Ishikawa (cell line): ENCODE data around the gene CCDC27.

Source experiments
- CEBPB ChIP-seq: IDR thresholded peaks from 2 replicates; pipeline ENCODE4 v1.6.1; 2012
- CREB1 ChIP-seq: IDR thresholded peaks from 2 replicates; pipeline ENCODE4 v1.6.1; 2012; ENCODE audit warnings: low read depth
- EGR1 ChIP-seq: IDR thresholded peaks from 2 replicates; pipeline ENCODE4 v1.6.1; 2012
- EP300 ChIP-seq: IDR thresholded peaks from 2 replicates; pipeline ENCODE4 v1.6.1; 2012; ENCODE audit warnings: borderline replicate concordance
- FOXM1 ChIP-seq: IDR thresholded peaks from 2 replicates; pipeline ENCODE4 v1.6.1; 2012; ENCODE audit warnings: low read depth, borderline replicate concordance
- NFIC ChIP-seq: IDR thresholded peaks from 2 replicates; pipeline ENCODE4 v1.6.1; 2012
- RAD21 ChIP-seq: IDR thresholded peaks from 2 replicates; pipeline ENCODE4 v1.6.1; 2012; ENCODE audit warnings: low read depth
- TAF1 ChIP-seq: IDR thresholded peaks from 2 replicates; pipeline ENCODE4 v1.6.1; 2012; ENCODE audit warnings: low read depth, mild to moderate bottlenecking
- TCF12 ChIP-seq: IDR thresholded peaks from 2 replicates; pipeline ENCODE4 v1.6.1; 2012; ENCODE audit warnings: low read depth
- TEAD4 ChIP-seq: IDR thresholded peaks from 2 replicates; pipeline ENCODE4 v1.6.1; 2012
- YY1 ChIP-seq: IDR thresholded peaks from 2 replicates; pipeline ENCODE4 v1.6.1; 2012; ENCODE audit warnings: low read depth
- ZBTB7A ChIP-seq: IDR thresholded peaks from 2 replicates; pipeline ENCODE4 v1.6.1; 2012; ENCODE audit warnings: low read depth
- TF ChIP-seq, protein P1 (sequence below): IDR thresholded peaks from 2 replicates; pipeline ENCODE4 v1.6.1; 2012
- TF ChIP-seq, protein P2 (sequence below): IDR thresholded peaks from 2 replicates; pipeline ENCODE4 v1.6.1; 2012
- TF ChIP-seq, protein P3 (sequence below): IDR thresholded peaks from 2 replicates; pipeline ENCODE4 v1.6.1; 2012; ENCODE audit warnings: low read depth, mild to moderate bottlenecking

Gene CCDC27

GRCh38 chr1:3731583-3732433 lies 20.4 kb upstream of the CCDC27 start:
- TF ChIP-seq EP300 = no peak
- no peak for TF ChIP-seq TEAD4
- TF ChIP-seq TCF12 = no peak
- TF ChIP-seq ZBTB7A = no peak
- TF ChIP-seq, protein P1, sequence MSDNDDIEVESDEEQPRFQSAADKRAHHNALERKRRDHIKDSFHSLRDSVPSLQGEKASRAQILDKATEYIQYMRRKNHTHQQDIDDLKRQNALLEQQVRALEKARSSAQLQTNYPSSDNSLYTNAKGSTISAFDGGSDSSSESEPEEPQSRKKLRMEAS = no peak
- TF ChIP-seq FOXM1 = no peak
- TF ChIP-seq RAD21 = no peak
- TF ChIP-seq YY1 = no peak
- TF ChIP-seq, protein P2, sequence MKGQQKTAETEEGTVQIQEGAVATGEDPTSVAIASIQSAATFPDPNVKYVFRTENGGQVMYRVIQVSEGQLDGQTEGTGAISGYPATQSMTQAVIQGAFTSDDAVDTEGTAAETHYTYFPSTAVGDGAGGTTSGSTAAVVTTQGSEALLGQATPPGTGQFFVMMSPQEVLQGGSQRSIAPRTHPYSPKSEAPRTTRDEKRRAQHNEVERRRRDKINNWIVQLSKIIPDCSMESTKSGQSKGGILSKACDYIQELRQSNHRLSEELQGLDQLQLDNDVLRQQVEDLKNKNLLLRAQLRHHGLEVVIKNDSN = no peak

DNA sequence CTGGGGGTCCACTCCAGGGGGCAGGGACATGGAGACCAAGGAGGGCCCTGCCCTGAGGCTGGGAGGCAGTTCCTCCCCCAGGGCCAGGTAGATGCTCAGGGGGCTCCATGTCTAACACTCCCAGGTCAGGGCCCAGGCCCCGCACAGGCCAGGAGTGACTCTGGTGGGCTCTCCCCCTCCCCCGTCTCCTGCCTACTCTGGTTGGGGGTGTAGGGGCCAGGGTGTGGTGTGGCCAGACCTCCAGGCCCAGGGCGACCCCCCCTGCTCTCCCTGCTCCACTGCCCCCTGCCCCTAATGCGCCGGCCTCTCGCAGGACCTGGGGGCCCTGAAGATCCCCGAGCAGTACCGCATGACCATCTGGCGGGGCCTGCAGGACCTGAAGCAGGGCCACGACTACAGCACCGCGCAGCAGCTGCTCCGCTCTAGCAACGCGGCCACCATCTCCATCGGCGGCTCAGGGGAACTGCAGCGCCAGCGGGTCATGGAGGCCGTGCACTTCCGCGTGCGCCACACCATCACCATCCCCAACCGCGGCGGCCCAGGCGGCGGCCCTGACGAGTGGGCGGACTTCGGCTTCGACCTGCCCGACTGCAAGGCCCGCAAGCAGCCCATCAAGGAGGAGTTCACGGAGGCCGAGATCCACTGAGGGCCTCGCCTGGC lies 19.7 kb upstream of the CCDC27 start:
- TF ChIP-seq, protein P2 = no peak
- TF ChIP-seq, protein P3, sequence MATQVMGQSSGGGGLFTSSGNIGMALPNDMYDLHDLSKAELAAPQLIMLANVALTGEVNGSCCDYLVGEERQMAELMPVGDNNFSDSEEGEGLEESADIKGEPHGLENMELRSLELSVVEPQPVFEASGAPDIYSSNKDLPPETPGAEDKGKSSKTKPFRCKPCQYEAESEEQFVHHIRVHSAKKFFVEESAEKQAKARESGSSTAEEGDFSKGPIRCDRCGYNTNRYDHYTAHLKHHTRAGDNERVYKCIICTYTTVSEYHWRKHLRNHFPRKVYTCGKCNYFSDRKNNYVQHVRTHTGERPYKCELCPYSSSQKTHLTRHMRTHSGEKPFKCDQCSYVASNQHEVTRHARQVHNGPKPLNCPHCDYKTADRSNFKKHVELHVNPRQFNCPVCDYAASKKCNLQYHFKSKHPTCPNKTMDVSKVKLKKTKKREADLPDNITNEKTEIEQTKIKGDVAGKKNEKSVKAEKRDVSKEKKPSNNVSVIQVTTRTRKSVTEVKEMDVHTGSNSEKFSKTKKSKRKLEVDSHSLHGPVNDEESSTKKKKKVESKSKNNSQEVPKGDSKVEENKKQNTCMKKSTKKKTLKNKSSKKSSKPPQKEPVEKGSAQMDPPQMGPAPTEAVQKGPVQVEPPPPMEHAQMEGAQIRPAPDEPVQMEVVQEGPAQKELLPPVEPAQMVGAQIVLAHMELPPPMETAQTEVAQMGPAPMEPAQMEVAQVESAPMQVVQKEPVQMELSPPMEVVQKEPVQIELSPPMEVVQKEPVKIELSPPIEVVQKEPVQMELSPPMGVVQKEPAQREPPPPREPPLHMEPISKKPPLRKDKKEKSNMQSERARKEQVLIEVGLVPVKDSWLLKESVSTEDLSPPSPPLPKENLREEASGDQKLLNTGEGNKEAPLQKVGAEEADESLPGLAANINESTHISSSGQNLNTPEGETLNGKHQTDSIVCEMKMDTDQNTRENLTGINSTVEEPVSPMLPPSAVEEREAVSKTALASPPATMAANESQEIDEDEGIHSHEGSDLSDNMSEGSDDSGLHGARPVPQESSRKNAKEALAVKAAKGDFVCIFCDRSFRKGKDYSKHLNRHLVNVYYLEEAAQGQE = no peak
- TF ChIP-seq TEAD4 = no peak
- TF ChIP-seq, protein P1 = no peak
- no peak for TF ChIP-seq YY1
- TF ChIP-seq TAF1 = no peak
- TF ChIP-seq CEBPB = no peak
- TF ChIP-seq NFIC = no peak
- no peak for TF ChIP-seq EGR1

DNA sequence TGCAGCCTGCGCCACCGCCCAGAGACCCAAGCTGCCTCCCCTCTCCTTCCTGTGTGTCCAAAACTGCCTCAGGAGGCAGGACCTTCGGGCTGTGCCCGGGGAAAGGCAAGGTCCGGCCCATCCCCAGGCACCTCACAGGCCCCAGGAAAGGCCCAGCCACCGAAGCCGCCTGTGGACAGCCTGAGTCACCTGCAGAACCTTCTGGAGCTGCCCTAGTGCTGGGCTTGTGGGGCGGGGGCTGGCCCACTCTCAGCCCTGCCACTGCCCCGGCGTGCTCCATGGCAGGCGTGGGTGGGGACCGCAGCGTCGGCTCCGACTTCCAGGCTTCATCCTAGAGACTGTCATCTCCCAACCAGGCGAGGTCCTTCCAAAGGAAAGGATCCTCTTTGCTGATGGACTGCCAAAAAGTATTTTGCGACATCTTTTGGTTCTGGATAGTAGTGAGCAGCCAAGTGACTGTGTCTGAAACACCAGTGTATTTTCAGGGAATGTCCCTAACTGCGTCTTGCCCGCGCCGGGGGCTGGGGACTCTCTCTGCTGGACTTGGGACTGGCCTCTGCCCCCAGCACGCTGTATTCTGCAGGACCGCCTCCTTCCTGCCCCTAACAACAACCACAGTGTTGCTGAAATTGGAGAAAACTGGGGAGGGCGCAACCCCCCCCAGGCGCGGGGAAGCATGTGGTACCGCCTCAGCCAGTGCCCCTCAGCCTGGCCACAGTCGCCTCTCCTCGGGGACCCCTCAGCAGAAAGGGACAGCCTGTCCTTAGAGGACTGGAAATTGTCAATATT lies 19.0 kb upstream of the CCDC27 start:
- no peak for TF ChIP-seq TAF1

- TF ChIP-seq RAD21 = no peak
- TF ChIP-seq ZBTB7A = no peak
Measured at GRCh38 chr1:3733883-3734589, 18.2 kb upstream of the CCDC27 start.

DNA sequence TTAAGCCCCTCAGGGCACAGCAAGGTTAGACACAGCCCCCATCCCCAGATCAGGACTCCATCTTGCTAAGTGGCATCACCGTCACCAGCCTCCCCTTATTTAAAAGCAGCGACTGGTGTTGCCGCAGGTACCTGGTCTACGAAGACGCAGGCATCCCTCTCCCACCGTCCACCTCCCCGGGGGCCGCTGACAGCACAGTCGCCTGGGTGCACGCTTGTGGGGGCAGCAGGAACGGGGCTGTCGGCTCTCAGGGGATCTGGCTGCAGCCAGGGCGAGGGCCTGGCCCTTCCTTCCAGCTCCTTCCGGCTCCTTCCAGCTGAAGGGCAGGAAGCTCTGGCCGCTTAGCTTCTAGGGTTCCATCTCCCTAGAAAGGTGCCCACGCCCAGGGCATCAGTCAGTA lies 17.6 kb upstream of the CCDC27 start:
- no peak for TF ChIP-seq EP300
- TF ChIP-seq FOXM1 = no peak
- TF ChIP-seq TCF12 = no peak
- TF ChIP-seq ZBTB7A = no peak
- no peak for TF ChIP-seq CEBPB
- TF ChIP-seq, protein P2 = no peak
- TF ChIP-seq, protein P3 = no peak
- TF ChIP-seq YY1 = no peak
- TF ChIP-seq NFIC = no peak
- TF ChIP-seq, protein P1 = no peak
- TF ChIP-seq TAF1 = no peak
- TF ChIP-seq TEAD4 = no peak
- no peak for TF ChIP-seq CREB1
- TF ChIP-seq RAD21 = no peak
- TF ChIP-seq EGR1 = no peak
